ENCODE results near the gene RC3H1.

- TF ChIP-seq CTCF (IDR thresholded peaks at IDR 0.05; ENCODE audit: low read length), result no peak
- TF ChIP-seq EZH2phosphoT487 (IDR thresholded peaks at IDR 0.05; ENCODE audit: low read length), result no peak
- no peak for TF ChIP-seq EZH2 (optimal IDR thresholded peaks at IDR 0.05; ENCODE audit: low read depth, low read length)
These were observed 13.9 kb downstream of the RC3H1 start for GRCh38 chr1:174008269-174008668.

Measured in MM.1S (cell line).